Activated CD4-positive, alpha-beta T cell treated with anti-CD3 and anti-CD28 coated beads, Interleukin-2, amount 50 U/mL, for 48 hours (primary cell): ENCODE results near the gene ASCC1.

ENCODE experiments used
- DNase-seq, 2 experiments: peaks; one replicate each; pipeline ENCODE4 v3.0.0-alpha.2; 2020

The ASCC1 gene

GRCh38 chr10:72096115-72097000 is 119.7 kb downstream of the ASCC1 start:
- DNase-seq = peak; percentile 64 to 77

- no peak for DNase-seq
Measured at GRCh38 chr10:72095195-72095594, 120.9 kb downstream of the ASCC1 start.

- DNase-seq = no peak
Measured at GRCh38 chr10:72094574-72094973, 121.5 kb downstream of the ASCC1 start.

GRCh38 chr10:72093450-72093849 is 122.6 kb downstream of the ASCC1 start:
- no peak for DNase-seq

GRCh38 chr10:72092987-72093386 is 123.1 kb downstream of the ASCC1 start:
- no peak for DNase-seq

- DNase-seq = no peak
Measured at GRCh38 chr10:72092171-72092924, 123.7 kb downstream of the ASCC1 start.

- DNase-seq = no peak
Measured at GRCh38 chr10:72090326-72090725, 125.8 kb downstream of the ASCC1 start.

GRCh38 chr10:72089618-72090017 is 126.5 kb downstream of the ASCC1 start:
- DNase-seq = peak in 1 of 2 experiments; percentile 49

GRCh38 chr10:72088889-72089575 is 127.0 kb downstream of the ASCC1 start:
- DNase-seq = peak; percentile 62 to 70

- peak; percentile 69 to 75 for DNase-seq
Measured at GRCh38 chr10:72087969-72088888, 127.8 kb downstream of the ASCC1 start, which contains the start of gene SPOCK2. SPOCK2 (minus strand) TSS chr10:72088551; CDS start chr10:72088328, 223 bp downstream.

GRCh38 chr10:72087392-72087968 is 128.6 kb downstream of the ASCC1 start:
- DNase-seq = peak in 1 of 2 experiments; percentile 54

- DNase-seq = peak; percentile 65 to 67
Measured at GRCh38 chr10:72086466-72087391, 129.3 kb downstream of the ASCC1 start.

GRCh38 chr10:72085864-72086465 is 130.1 kb downstream of the ASCC1 start:
- no peak for DNase-seq

- no peak for DNase-seq
Measured at GRCh38 chr10:72085166-72085565, 130.9 kb downstream of the ASCC1 start.

GRCh38 chr10:72083790-72084459 is 132.2 kb downstream of the ASCC1 start:
- DNase-seq = peak; percentile 65 to 76

GRCh38 chr10:72082856-72083789 is 133.0 kb downstream of the ASCC1 start:
- no peak for DNase-seq

- no peak for DNase-seq
Measured at GRCh38 chr10:72081772-72082590, 134.1 kb downstream of the ASCC1 start.
